WTC11 (cell line): ENCODE measurements around the gene TEX14. TPM values are rescaled to one million over a fixed set of nuclear protein-coding genes. Genes with fewer than 3 reads are reported as not detected.

ENCODE experiments used
- ATAC-seq: fragments of 200-7000 bp; cut with Tn5 transposase; 2 replicates; pipeline ENCODE4 v1.10.0; 2021; ENCODE audit warnings: mild to moderate bottlenecking, moderate library complexity
- CTCF ChIA-PET: fragments of 300-600 bp; sonication (Branson Sonifier 250); formaldehyde crosslinking; loops from one replicate; lab custom pipeline; 2021; ENCODE audit warnings: antibody characterized with exemption; lab: Charles Lee
- POLR2A ChIA-PET: fragments of 350-600 bp; sonication (Branson Sonifier 250); formaldehyde crosslinking; loops from one replicate; lab custom pipeline; 2021; ENCODE audit warnings: antibody characterized with exemption; lab: Charles Lee
- DNase-seq: peaks from one replicate; pipeline ENCODE4 v3.0.0; 2021; ENCODE audit warnings: low spot score
- H3K27ac Mint-ChIP-seq: 2 replicates; pipeline ENCODE4 v1.8.0; 2021; ENCODE audit warnings: mixed read lengths
- H3K27me3 Mint-ChIP-seq: 2 replicates; pipeline ENCODE4 v1.8.0; 2021; ENCODE audit warnings: low read depth, mild to moderate bottlenecking, moderate library complexity, mixed read lengths
- H3K36me3 Mint-ChIP-seq: 2 replicates; pipeline ENCODE4 v1.8.0; 2021; ENCODE audit warnings: mixed read lengths
- H3K4me1 Mint-ChIP-seq: 2 replicates; pipeline ENCODE4 v1.8.0; 2022; ENCODE audit warnings: mixed read lengths
- H3K4me3 Mint-ChIP-seq: 2 replicates; pipeline ENCODE4 v1.8.0; 2021; ENCODE audit warnings: mild to moderate bottlenecking, moderate library complexity, mixed read lengths
- H3K9me3 Mint-ChIP-seq: 2 replicates; pipeline ENCODE4 v1.8.0; 2021; ENCODE audit warnings: mixed read lengths
- AR ChIP-seq: fragments of 250-450 bp; sonication (Bioruptor Pico); IDR thresholded peaks from 2 replicates; pipeline ENCODE4 v1.9.0; 2021; ENCODE audit warnings: mild to moderate bottlenecking
- ATF2 ChIP-seq: sonication (generic); formaldehyde crosslinking; IDR thresholded peaks from 2 replicates; pipeline ENCODE4 v1.8.1; 2022; ENCODE audit warnings: low read depth, missing genetic modification reagents, borderline replicate concordance
- ATF3 ChIP-seq: sonication (generic); formaldehyde crosslinking; conservative IDR thresholded peaks from 2 replicates; pipeline ENCODE4 v1.8.1; 2022; ENCODE audit warnings: mild to moderate bottlenecking, missing genetic modification reagents
- CREB1 ChIP-seq: sonication (generic); formaldehyde crosslinking; IDR thresholded peaks from 2 replicates; pipeline ENCODE4 v1.8.0; 2023; ENCODE audit warnings: mild to moderate bottlenecking, missing genetic modification reagents
- ETV6 ChIP-seq: sonication (generic); formaldehyde crosslinking; IDR thresholded peaks from 2 replicates; pipeline ENCODE4 v1.8.1; 2022; ENCODE audit warnings: mild to moderate bottlenecking, missing genetic modification reagents
- FOXJ3 ChIP-seq: sonication (generic); formaldehyde crosslinking; IDR thresholded peaks from 2 replicates; pipeline ENCODE4 v1.9.0; 2021; ENCODE audit warnings: missing genetic modification reagents, mild to moderate bottlenecking, borderline replicate concordance
- HMGA2 ChIP-seq: fragments of 250-450 bp; sonication (Bioruptor Pico); IDR thresholded peaks from 2 replicates; pipeline ENCODE4 v1.4.0; 2021; ENCODE audit warnings: mild to moderate bottlenecking, moderate library complexity
- IRF2 ChIP-seq: sonication (generic); formaldehyde crosslinking; IDR thresholded peaks from 2 replicates; pipeline ENCODE4 v1.8.0; 2022; ENCODE audit warnings: low read depth, missing genetic modification reagents, borderline replicate concordance
- JAZF1 ChIP-seq: fragments of 250-450 bp; sonication (Bioruptor Pico); IDR thresholded peaks from 2 replicates; pipeline ENCODE4 v1.9.0; 2021; ENCODE audit warnings: moderate library complexity, mild to moderate bottlenecking, inconsistent platforms
- NFATC4 ChIP-seq: fragments of 250-450 bp; sonication (Bioruptor Pico); IDR thresholded peaks from 2 replicates; pipeline ENCODE4 v1.9.0; 2021; ENCODE audit warnings: mild to moderate bottlenecking
- NR3C1 ChIP-seq: sonication (generic); formaldehyde crosslinking; conservative IDR thresholded peaks from 2 replicates; pipeline ENCODE4 v1.8.1; 2023; ENCODE audit warnings: low read depth, mild to moderate bottlenecking, missing genetic modification reagents
- PRDM15 ChIP-seq: sonication (generic); formaldehyde crosslinking; IDR thresholded peaks from 2 replicates; pipeline ENCODE4 v1.8.0; 2022; ENCODE audit warnings: missing genetic modification reagents
- PRRX2 ChIP-seq: fragments of 250-450 bp; sonication (Bioruptor Pico); IDR thresholded peaks from 2 replicates; pipeline ENCODE4 v1.8.0; 2021; ENCODE audit warnings: mild to moderate bottlenecking
- RELA ChIP-seq: sonication (generic); formaldehyde crosslinking; IDR thresholded peaks from 2 replicates; pipeline ENCODE4 v1.8.1; 2022; ENCODE audit warnings: missing genetic modification reagents, mild to moderate bottlenecking, borderline replicate concordance
- RORB ChIP-seq: fragments of 250-450 bp; sonication (Bioruptor Pico); IDR thresholded peaks from 2 replicates; pipeline ENCODE4 v1.9.0; 2021; ENCODE audit warnings: mild to moderate bottlenecking
- TCF7 ChIP-seq: sonication (generic); formaldehyde crosslinking; IDR thresholded peaks from 2 replicates; pipeline ENCODE4 v1.8.0; 2022; ENCODE audit warnings: mild to moderate bottlenecking, low read depth, missing genetic modification reagents, moderate library complexity
- ZMAT4 ChIP-seq: fragments of 250-450 bp; sonication (Bioruptor Pico); IDR thresholded peaks from 2 replicates; pipeline ENCODE4 v1.9.0; 2021; ENCODE audit warnings: mild to moderate bottlenecking
- ZNF138 ChIP-seq: sonication (generic); formaldehyde crosslinking; conservative IDR thresholded peaks from 2 replicates; pipeline ENCODE4 v1.8.1; 2022; ENCODE audit warnings: mild to moderate bottlenecking, moderate library complexity, missing genetic modification reagents
- ZNF416 ChIP-seq: fragments of 250-450 bp; sonication (Bioruptor Pico); IDR thresholded peaks from 2 replicates; pipeline ENCODE4 v1.9.0; 2021; ENCODE audit warnings: mild to moderate bottlenecking, inconsistent platforms
- ZNF671 ChIP-seq: fragments of 250-450 bp; sonication (Bioruptor Pico); IDR thresholded peaks from 2 replicates; pipeline ENCODE4 v1.8.0; 2021; ENCODE audit warnings: mild to moderate bottlenecking
- total RNA-seq: library from RNA; stranded (reverse); gene quantifications from 3 replicates; pipeline ENCODE4 v1.2.3, GENCODE V29; 2021

The TEX14 gene
- total RNA-seq, 1 experiment from 2014 or later: 1.4 TPM

GRCh38 chr17:58706351-58707140, 14.7 kb upstream of the TEX14 start (continued):
- TF ChIP-seq NR3C1 (CRISPR knock-in tag): no peak
- TF ChIP-seq, all 79 proteins: peak for 0

- Mint-ChIP-seq H3K9me3 (peaks cover 7% of the 10 kb centered on the region; the same call in 1 of the 2 replicates), H3K4me3 (no peak overlapping the region), H3K36me3 (peaks cover 11% of the 10 kb centered on the region), H3K27ac (no peak overlapping the region)
- POLR2A ChIA-PET: no interaction called here
- no peak for DNase-seq
- ATAC-seq: no peak
- TF ChIP-seq ZNF671 (CRISPR knock-in tag) (no peak), RELA (no peak), AR (no peak), ZMAT4 (CRISPR knock-in tag) (no peak), ATF2 (no peak), ATF3 (no peak), NFATC4 (CRISPR knock-in tag) (no peak)
- TF ChIP-seq, all 79 proteins: peak for 0
- CTCF ChIA-PET: interaction anchor here (0.6 kb wide), 1 partner anchor 1106 kb away, joined by 3 read pairs; no protein-coding TSS in a partner anchor
- Mint-ChIP-seq H3K27me3 (no peaks in the 10 kb centered on the region), H3K4me1 (no peaks in the 10 kb centered on the region)
These were observed 12.1 kb upstream of the TEX14 start for GRCh38 chr17:58703916-58704286.

- Mint-ChIP-seq H3K27ac (no peak overlapping the region), H3K27me3 (no peaks in the 10 kb centered on the region), H3K36me3 (peaks cover 11% of the 10 kb centered on the region), H3K9me3 (peaks cover 7% of the 10 kb centered on the region; the same call in 1 of the 2 replicates), H3K4me3 (no peak overlapping the region), H3K4me1 (no peaks in the 10 kb centered on the region)
- ATAC-seq (no peak), DNase-seq (no peak)
- ChIA-PET CTCF (interaction anchor here (0.6 kb wide), 1 partner anchor 1106 kb away, joined by 3 read pairs; no protein-coding TSS in a partner anchor), POLR2A (no interaction called here)
- TF ChIP-seq ZNF416 (CRISPR knock-in tag) (no peak), RORB (no peak), AR (no peak), IRF2 (CRISPR knock-in tag) (no peak), PRRX2 (CRISPR knock-in tag) (no peak), TCF7 (no peak), ZNF138 (CRISPR knock-in tag) (no peak), CREB1 (CRISPR knock-in tag) (no peak), ETV6 (CRISPR knock-in tag) (no peak), HMGA2 (CRISPR knock-in tag) (no peak), PRDM15 (no peak), ATF3 (no peak), JAZF1 (CRISPR knock-in tag) (no peak), FOXJ3 (CRISPR knock-in tag) (no peak)
These were observed 11.5 kb upstream of the TEX14 start for GRCh38 chr17:58703137-58703915.
